GM12874 (cell line): ENCODE measurements around the gene FXYD5.

Source experiments
- CTCF ChIP-seq: IDR thresholded peaks from 2 replicates; pipeline ENCODE4 v1.5.1; 2011; ENCODE audit warnings: low read depth, mild to moderate bottlenecking, control low read depth, low read length, moderate library complexity; ENCODE audit not compliant: insufficient read depth

Gene FXYD5

DNA sequence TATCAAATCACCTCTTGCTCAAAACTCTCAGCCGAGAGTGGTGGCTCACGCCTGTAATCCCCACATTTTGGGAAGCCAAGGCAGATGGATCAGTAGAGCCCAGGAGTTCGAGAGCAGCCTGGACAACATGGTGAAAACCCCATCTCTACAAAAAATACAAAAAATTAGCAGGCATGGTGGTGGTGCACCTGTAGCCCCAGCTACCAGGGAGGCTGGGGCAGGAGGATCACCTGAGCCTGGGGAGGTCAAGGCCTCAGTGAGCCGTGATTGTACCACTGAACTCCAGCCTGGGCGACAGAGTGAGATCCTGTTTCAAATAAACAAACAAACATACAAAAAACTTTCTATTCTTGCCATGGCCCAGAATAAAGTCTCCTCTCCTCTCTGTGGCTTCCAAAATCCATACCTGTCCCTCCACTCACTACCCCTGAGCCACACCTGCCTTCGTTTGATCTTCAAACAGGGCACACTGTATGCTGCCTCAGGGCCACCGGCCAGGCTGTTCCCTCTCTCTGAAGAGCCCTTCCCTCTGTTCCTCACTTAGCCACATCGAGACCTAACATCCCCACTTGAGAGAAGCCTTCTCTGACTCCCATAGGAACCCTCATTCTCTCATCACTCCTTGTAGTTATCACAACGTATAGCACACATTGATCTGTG, 26.0 kb upstream of the FXYD5 start:
- no peak for TF ChIP-seq CTCF

GRCh38 chr19:35130761-35131720, 23.5 kb upstream of the FXYD5 start:
- no peak for TF ChIP-seq CTCF

DNA sequence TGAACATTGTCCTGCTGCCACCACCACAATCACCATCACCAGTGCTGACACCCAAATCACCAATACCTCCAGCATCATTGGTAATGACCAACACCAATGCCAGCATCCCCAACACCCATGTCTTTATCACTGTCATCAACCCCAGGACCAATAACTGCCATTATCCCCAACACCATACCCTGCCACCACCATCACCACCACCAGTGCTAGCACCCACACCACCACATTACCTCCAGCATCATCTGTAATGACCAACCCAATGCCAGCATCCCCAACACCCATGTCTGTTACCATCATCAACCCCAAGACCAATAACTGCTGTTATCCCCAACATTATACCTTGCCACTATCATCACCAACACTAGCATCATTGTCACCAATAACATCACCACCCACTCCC, 22.3 kb upstream of the FXYD5 start:
- no peak for TF ChIP-seq CTCF

GRCh38 chr19:35133826-35134225, 20.7 kb upstream of the FXYD5 start:
- TF ChIP-seq CTCF: no peak

GRCh38 chr19:35134601-35135242, 19.8 kb upstream of the FXYD5 start, which contains the start of gene LGI4:
LGI4 (minus strand) TSS chr19:35135059; CDS start chr19:35134680, 379 bp downstream.
- no peak for TF ChIP-seq CTCF

- TF ChIP-seq CTCF: peak; percentile 91
These were observed 19.1 kb upstream of the FXYD5 start for GRCh38 chr19:35135389-35135909.

GRCh38 chr19:35136231-35136630, 18.3 kb upstream of the FXYD5 start:
- TF ChIP-seq CTCF: no peak
